H1 (cell line): ENCODE results near the gene WNT9B. TPM values are rescaled to one million over a fixed set of nuclear protein-coding genes. Genes with fewer than 3 reads are reported as not detected.

Experiments
- BRCA1 ChIP-seq: IDR thresholded peaks from 2 replicates; pipeline ENCODE4 v1.6.1; 2012; ENCODE audit warnings: low read depth, low read length, improper control_type of control experiment
- CBX8 ChIP-seq: fragments of 300-800, 300-1000 bp; sonication (generic); IDR thresholded peaks from 2 replicates; pipeline ENCODE4 v1.7.1; 2016; ENCODE audit warnings: low read depth, low read length, borderline replicate concordance
- CEBPB ChIP-seq: IDR thresholded peaks from 2 replicates; pipeline ENCODE4 v1.6.1; 2012; ENCODE audit warnings: low read depth, low read length
- CHD1 ChIP-seq: IDR thresholded peaks from 2 replicates; pipeline ENCODE4 v1.6.1; 2012; ENCODE audit warnings: low read depth, low read length, improper control_type of control experiment
- CHD2 ChIP-seq: IDR thresholded peaks from 2 replicates; pipeline ENCODE4 v1.6.1; 2012; ENCODE audit warnings: low read length, improper control_type of control experiment
- CREB1 ChIP-seq: IDR thresholded peaks from 2 replicates; pipeline ENCODE4 v1.6.1; 2012; ENCODE audit warnings: inconsistent platforms
- EZH2 ChIP-seq: fragments of 200-600 bp; sonication (generic); IDR thresholded peaks from 2 replicates; pipeline ENCODE4 v1.7.1; 2012; ENCODE audit warnings: low read depth, mild to moderate bottlenecking, moderate library complexity, low read length, inconsistent platforms; ENCODE audit not compliant: severe bottlenecking
- KDM1A ChIP-seq: fragments of 200-600, 300-600 bp; sonication (generic); IDR thresholded peaks from 2 replicates; pipeline ENCODE4 v1.7.1; 2016; ENCODE audit warnings: mild to moderate bottlenecking, low read length, borderline replicate concordance
- NANOG ChIP-seq: IDR thresholded peaks from 2 replicates; pipeline ENCODE4 v1.6.1; 2011; ENCODE audit warnings: low read length, low read depth, mild to moderate bottlenecking, inconsistent platforms; ENCODE audit not compliant: insufficient read depth, poor library complexity, severe bottlenecking
- polyA plus RNA-seq, 7 experiments: library from polyadenylated mRNA; depleted of rRNA in 3 of 7; stranded (reverse) in 5 of 7; unstranded in 2 of 7; fragments of >200 nt in 5 of 7; fragments of 200-250 nt in 2 of 7; gene quantifications; 1 replicate in 5 of 7; 2 replicates in 1 of 7; 4 replicates in 1 of 7; pipeline versions ENCODE4 v1.2.1 to v1.2.3, GENCODE V29; 2011 to 2013; ENCODE audit warnings: missing spikeins in 2 of 7, mixed read lengths in 2 of 7
- total RNA-seq: library from RNA; stranded (reverse); fragmentation: NEBNext Ultra II Directional; extraction: Animal tissue kit (Norgen Biotek cat#: 25700); gene quantifications from 2 replicates; pipeline ENCODE4 v1.2.1, GENCODE V29; 2021
- TF ChIP-seq, protein P1 (sequence below): fragments of 300-600 bp; sonication (generic); IDR thresholded peaks from 2 replicates; pipeline ENCODE4 v1.7.1; 2012; ENCODE audit warnings: low read length, moderate library complexity, mild to moderate bottlenecking, inconsistent platforms; ENCODE audit not compliant: insufficient replicate concordance

The WNT9B gene
- total and polyA plus RNA-seq, 2 of the 8 experiments (the other 6 are each of a cell fraction or from before 2014, with no cell fraction given) = 0.21 TPM; not detected in 1

DNA sequence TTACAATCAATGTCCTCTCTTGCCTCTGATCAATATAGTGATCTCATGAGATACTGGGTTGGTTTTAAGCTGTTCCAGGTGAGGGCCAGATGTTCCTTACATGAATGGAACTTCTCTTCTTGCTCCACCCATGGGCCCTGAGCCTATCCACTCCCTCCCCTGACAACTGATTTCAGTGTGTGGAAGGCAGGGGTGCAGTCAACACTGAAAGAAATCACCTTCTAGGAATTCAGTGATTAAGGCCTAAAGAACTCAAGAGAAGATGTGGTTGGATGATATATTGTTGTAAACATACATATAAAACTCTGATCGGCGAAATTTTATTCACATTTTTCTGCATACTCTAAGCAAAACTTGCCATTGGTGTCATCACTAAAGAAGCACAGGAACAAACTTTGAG lies 64.8 kb downstream of the WNT9B start (continued):
- TF ChIP-seq, protein P1, sequence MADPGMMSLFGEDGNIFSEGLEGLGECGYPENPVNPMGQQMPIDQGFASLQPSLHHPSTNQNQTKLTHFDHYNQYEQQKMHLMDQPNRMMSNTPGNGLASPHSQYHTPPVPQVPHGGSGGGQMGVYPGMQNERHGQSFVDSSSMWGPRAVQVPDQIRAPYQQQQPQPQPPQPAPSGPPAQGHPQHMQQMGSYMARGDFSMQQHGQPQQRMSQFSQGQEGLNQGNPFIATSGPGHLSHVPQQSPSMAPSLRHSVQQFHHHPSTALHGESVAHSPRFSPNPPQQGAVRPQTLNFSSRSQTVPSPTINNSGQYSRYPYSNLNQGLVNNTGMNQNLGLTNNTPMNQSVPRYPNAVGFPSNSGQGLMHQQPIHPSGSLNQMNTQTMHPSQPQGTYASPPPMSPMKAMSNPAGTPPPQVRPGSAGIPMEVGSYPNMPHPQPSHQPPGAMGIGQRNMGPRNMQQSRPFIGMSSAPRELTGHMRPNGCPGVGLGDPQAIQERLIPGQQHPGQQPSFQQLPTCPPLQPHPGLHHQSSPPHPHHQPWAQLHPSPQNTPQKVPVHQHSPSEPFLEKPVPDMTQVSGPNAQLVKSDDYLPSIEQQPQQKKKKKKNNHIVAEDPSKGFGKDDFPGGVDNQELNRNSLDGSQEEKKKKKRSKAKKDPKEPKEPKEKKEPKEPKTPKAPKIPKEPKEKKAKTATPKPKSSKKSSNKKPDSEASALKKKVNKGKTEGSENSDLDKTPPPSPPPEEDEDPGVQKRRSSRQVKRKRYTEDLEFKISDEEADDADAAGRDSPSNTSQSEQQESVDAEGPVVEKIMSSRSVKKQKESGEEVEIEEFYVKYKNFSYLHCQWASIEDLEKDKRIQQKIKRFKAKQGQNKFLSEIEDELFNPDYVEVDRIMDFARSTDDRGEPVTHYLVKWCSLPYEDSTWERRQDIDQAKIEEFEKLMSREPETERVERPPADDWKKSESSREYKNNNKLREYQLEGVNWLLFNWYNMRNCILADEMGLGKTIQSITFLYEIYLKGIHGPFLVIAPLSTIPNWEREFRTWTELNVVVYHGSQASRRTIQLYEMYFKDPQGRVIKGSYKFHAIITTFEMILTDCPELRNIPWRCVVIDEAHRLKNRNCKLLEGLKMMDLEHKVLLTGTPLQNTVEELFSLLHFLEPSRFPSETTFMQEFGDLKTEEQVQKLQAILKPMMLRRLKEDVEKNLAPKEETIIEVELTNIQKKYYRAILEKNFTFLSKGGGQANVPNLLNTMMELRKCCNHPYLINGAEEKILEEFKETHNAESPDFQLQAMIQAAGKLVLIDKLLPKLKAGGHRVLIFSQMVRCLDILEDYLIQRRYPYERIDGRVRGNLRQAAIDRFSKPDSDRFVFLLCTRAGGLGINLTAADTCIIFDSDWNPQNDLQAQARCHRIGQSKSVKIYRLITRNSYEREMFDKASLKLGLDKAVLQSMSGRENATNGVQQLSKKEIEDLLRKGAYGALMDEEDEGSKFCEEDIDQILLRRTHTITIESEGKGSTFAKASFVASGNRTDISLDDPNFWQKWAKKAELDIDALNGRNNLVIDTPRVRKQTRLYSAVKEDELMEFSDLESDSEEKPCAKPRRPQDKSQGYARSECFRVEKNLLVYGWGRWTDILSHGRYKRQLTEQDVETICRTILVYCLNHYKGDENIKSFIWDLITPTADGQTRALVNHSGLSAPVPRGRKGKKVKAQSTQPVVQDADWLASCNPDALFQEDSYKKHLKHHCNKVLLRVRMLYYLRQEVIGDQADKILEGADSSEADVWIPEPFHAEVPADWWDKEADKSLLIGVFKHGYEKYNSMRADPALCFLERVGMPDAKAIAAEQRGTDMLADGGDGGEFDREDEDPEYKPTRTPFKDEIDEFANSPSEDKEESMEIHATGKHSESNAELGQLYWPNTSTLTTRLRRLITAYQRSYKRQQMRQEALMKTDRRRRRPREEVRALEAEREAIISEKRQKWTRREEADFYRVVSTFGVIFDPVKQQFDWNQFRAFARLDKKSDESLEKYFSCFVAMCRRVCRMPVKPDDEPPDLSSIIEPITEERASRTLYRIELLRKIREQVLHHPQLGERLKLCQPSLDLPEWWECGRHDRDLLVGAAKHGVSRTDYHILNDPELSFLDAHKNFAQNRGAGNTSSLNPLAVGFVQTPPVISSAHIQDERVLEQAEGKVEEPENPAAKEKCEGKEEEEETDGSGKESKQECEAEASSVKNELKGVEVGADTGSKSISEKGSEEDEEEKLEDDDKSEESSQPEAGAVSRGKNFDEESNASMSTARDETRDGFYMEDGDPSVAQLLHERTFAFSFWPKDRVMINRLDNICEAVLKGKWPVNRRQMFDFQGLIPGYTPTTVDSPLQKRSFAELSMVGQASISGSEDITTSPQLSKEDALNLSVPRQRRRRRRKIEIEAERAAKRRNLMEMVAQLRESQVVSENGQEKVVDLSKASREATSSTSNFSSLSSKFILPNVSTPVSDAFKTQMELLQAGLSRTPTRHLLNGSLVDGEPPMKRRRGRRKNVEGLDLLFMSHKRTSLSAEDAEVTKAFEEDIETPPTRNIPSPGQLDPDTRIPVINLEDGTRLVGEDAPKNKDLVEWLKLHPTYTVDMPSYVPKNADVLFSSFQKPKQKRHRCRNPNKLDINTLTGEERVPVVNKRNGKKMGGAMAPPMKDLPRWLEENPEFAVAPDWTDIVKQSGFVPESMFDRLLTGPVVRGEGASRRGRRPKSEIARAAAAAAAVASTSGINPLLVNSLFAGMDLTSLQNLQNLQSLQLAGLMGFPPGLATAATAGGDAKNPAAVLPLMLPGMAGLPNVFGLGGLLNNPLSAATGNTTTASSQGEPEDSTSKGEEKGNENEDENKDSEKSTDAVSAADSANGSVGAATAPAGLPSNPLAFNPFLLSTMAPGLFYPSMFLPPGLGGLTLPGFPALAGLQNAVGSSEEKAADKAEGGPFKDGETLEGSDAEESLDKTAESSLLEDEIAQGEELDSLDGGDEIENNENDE = no peak
- TF ChIP-seq EZH2 (no peak), CREB1 (no peak), NANOG (no peak), CBX8 (no peak), CEBPB (no peak), CHD1 (no peak), CHD2 (no peak), KDM1A (no peak), BRCA1 (no peak)
